ENCODE data around the gene SCRN3. TPM values are rescaled to one million over a fixed set of nuclear protein-coding genes. Genes with fewer than 3 reads are reported as not detected.

SCRN3 gene
- total and polyA plus RNA-seq, 4 donors: 11.0 to 34.0 (median 18.6) TPM

GRCh38 chr2:174412256-174412655 lies 16.7 kb downstream of the SCRN3 start:
- H3K9me3 ChIP-seq (ENCODE audit: control insufficient read depth in 4 of 4, insufficient read depth in 3 of 4, low read length in 3 of 4): no peaks in the 10 kb centered on the region
- ATAC-seq (ENCODE audit: insufficient read depth, low FRiP score) (no peak), DNase-seq (no peak)
- H3K4me3 ChIP-seq: no peak overlapping the region
- H3K27me3 ChIP-seq (ENCODE audit: control insufficient read depth in 3 of 3, insufficient read depth in 3 of 3, low read length in 2 of 3): no peaks in the 10 kb centered on the region
- H3K27ac ChIP-seq (ENCODE audit: low read depth in 1 of 2, low read length in 1 of 2): no peak overlapping the region
- H3K4me1 ChIP-seq (ENCODE audit: control insufficient read depth in 5 of 5, insufficient read depth in 5 of 5, low read length in 5 of 5): no peaks in the 10 kb centered on the region
- no peak for TF ChIP-seq CTCF (IDR thresholded peaks at IDR 0.05; ENCODE audit: control extremely low read depth, extremely low read depth)
- no peak overlapping the region for H3K9ac ChIP-seq (ENCODE audit: insufficient read depth in 1 of 2, low read length in 2 of 2)
- H3K36me3 ChIP-seq (ENCODE audit: control insufficient read depth in 4 of 4, insufficient read depth in 4 of 4, low read length in 4 of 4): no peaks in the 10 kb centered on the region

GRCh38 chr2:174428214-174428613 lies 32.7 kb downstream of the SCRN3 start:
- DNase-seq: peak in 2 of 3 donors; percentile 24 to 28
- 87 to 94% methylated on average over 1 of the region's 1 CpG for WGBS, 2 donors
- ATAC-seq (ENCODE audit: insufficient read depth, low FRiP score): no peak
- H3K9ac ChIP-seq (ENCODE audit: insufficient read depth in 1 of 2, low read length in 2 of 2): no peak overlapping the region
- H3K9me3 ChIP-seq (ENCODE audit: control insufficient read depth in 4 of 4, insufficient read depth in 3 of 4, low read length in 3 of 4): no peaks in the 10 kb centered on the region
- H3K27me3 ChIP-seq (ENCODE audit: control insufficient read depth in 3 of 3, insufficient read depth in 3 of 3, low read length in 2 of 3): no peaks in the 10 kb centered on the region
- H3K27ac ChIP-seq (ENCODE audit: low read depth in 1 of 2, low read length in 1 of 2): no peak overlapping the region
- no peaks in the 10 kb centered on the region for H3K4me1 ChIP-seq (ENCODE audit: control insufficient read depth in 5 of 5, insufficient read depth in 5 of 5, low read length in 5 of 5)
- no peak for TF ChIP-seq CTCF (IDR thresholded peaks at IDR 0.05; ENCODE audit: control extremely low read depth, extremely low read depth)
- H3K36me3 ChIP-seq (ENCODE audit: control insufficient read depth in 4 of 4, insufficient read depth in 4 of 4, low read length in 4 of 4): peaks cover 2 to 7% (median 5%) of the 10 kb centered on the region in 4 donors
- H3K4me3 ChIP-seq: no peak overlapping the region

- no peak overlapping the region for H3K4me3 ChIP-seq
- no peak overlapping the region for H3K9ac ChIP-seq (ENCODE audit: insufficient read depth in 1 of 2, low read length in 2 of 2)
- H3K36me3 ChIP-seq (ENCODE audit: control insufficient read depth in 4 of 4, insufficient read depth in 4 of 4, low read length in 4 of 4): peaks cover 0 to 8% (median 5%) of the 10 kb centered on the region in 4 donors
- H3K9me3 ChIP-seq (ENCODE audit: control insufficient read depth in 4 of 4, insufficient read depth in 3 of 4, low read length in 3 of 4): no peaks in the 10 kb centered on the region
- DNase-seq (no peak), ATAC-seq (ENCODE audit: insufficient read depth, low FRiP score) (no peak)
- no peaks in the 10 kb centered on the region for H3K27me3 ChIP-seq (ENCODE audit: control insufficient read depth in 3 of 3, insufficient read depth in 3 of 3, low read length in 2 of 3)
- H3K27ac ChIP-seq (ENCODE audit: low read depth in 1 of 2, low read length in 1 of 2): no peak overlapping the region
- WGBS, 2 donors: 93 to 97% methylated on average over 2 of the region's 2 CpGs
- no peak for TF ChIP-seq CTCF (IDR thresholded peaks at IDR 0.05; ENCODE audit: control extremely low read depth, extremely low read depth)
- no peaks in the 10 kb centered on the region for H3K4me1 ChIP-seq (ENCODE audit: control insufficient read depth in 5 of 5, insufficient read depth in 5 of 5, low read length in 5 of 5)
Measured at GRCh38 chr2:174430066-174430465, 34.5 kb downstream of the SCRN3 start.

- ATAC-seq (ENCODE audit: insufficient read depth, low FRiP score): no peak
- WGBS, 2 donors: 99 to 100% methylated on average over 1 of the region's 1 CpG
- peaks cover 0 to 13% (median 5%) of the 10 kb centered on the region in 4 donors for H3K36me3 ChIP-seq (ENCODE audit: control insufficient read depth in 4 of 4, insufficient read depth in 4 of 4, low read length in 4 of 4)
- H3K4me1 ChIP-seq (ENCODE audit: control insufficient read depth in 5 of 5, insufficient read depth in 5 of 5, low read length in 5 of 5): no peaks in the 10 kb centered on the region
- no peaks in the 10 kb centered on the region for H3K27me3 ChIP-seq (ENCODE audit: control insufficient read depth in 3 of 3, insufficient read depth in 3 of 3, low read length in 2 of 3)
- TF ChIP-seq CTCF (IDR thresholded peaks at IDR 0.05; ENCODE audit: control extremely low read depth, extremely low read depth): no peak
- H3K27ac ChIP-seq (ENCODE audit: low read depth in 1 of 2, low read length in 1 of 2): no peak overlapping the region
- H3K4me3 ChIP-seq: no peak overlapping the region
- H3K9ac ChIP-seq (ENCODE audit: insufficient read depth in 1 of 2, low read length in 2 of 2): no peak overlapping the region
- H3K9me3 ChIP-seq (ENCODE audit: control insufficient read depth in 4 of 4, insufficient read depth in 3 of 4, low read length in 3 of 4): no peaks in the 10 kb centered on the region
- no peak for DNase-seq
Measured at GRCh38 chr2:174431902-174432301, 36.4 kb downstream of the SCRN3 start.
